Measurements from ENCODE around the gene DDTL.

DNA sequence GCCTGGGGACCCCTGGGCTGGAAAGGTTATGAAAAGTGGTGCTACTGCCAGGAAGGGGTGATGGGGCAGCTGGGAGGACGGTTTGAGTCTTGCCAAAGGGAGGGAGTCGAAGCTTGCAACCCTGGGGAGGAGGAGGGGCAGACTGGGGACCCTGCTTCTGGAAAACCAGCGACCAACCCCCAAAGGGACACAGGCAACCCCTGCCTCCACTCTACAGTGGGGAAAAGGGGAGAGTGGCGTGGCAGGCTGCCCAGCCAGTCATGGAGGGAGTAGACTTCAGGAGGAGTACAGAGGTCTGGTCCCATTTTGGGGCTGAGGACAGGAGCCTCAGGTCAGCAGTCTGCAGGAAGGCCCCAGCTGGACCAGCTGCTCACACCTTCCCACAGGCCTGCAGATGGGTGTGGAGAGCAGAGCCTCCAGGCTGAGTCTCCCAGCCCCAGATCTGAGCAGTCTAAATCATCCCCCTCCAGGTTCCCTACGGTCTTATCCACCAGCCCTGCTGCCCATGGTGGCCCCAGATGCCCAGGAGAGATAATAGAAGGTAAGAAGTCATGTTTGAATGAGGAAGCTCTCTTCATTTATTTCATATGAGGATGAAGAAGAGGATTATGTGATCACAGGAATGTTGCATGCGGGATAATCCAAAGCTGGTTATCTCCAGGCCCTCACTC lies 4.3 kb downstream of the DDTL start:
- no peak for TF ChIP-seq CTCF (conservative IDR thresholded peaks at IDR 0.05 in 1 of 2, IDR thresholded peaks at IDR 0.05 in 1 of 2; ENCODE audit: extremely low read depth in 1 of 2, insufficient read depth in 1 of 2, low read depth in 1 of 2, low read length in 2 of 2)
- TF ChIP-seq EZH2 (IDR thresholded peaks at IDR 0.05; ENCODE audit: borderline replicate concordance, low read length): no peak

Measured in mammary epithelial cell (primary cell).